Endothelial cell of umbilical vein (primary cell): ENCODE results near the gene TMPRSS5. TPM values are rescaled to one million over a fixed set of nuclear protein-coding genes. Genes with fewer than 3 reads are reported as not detected.
"Not testable (repeated sequence)": the region's sequence is repeated elsewhere in the genome, so short reads cannot be mapped to it uniquely, and the experiment has no call there.

Experiments
- BruUV-seq: library from RNA; stranded (reverse); fragments of 400-500 nt; replicated peaks from 2 replicates; lab custom pipeline; 2021; lab: Mats Ljungman, UMichigan
- CTCF ChIA-PET: fragments of 300-600, 350-600 bp; sonication (Branson Sonifier 250); formaldehyde crosslinking; loops from one replicate; lab custom pipeline; 2021; ENCODE audit warnings: antibody characterized with exemption, inconsistent platforms; lab: Charles Lee
- POLR2A ChIA-PET: fragments of 300-600, 350-600 bp; sonication (Branson Sonifier 250); formaldehyde crosslinking; loops from one replicate; lab custom pipeline; 2021; ENCODE audit warnings: antibody characterized with exemption, inconsistent platforms; lab: Charles Lee
- DNase-seq: peaks from one replicate; pipeline ENCODE4 v3.0.0-alpha.2; 2011; ENCODE audit warnings: low read depth, low spot score
- FAIRE-seq: peaks from 2 replicates; lab custom pipeline; 2011; peaks lifted over from hg19 to GRCh38; lab: Jason Lieb, UNC
- H2AFZ ChIP-seq: 2 replicates; pipeline ENCODE4 v1.6.0; 2012; ENCODE audit warnings: low read depth, low read length, control low read depth, inconsistent platforms
- H3K27ac ChIP-seq: 2 replicates; pipeline ENCODE4 v1.5.1; 2011; ENCODE audit warnings: low read depth, mild to moderate bottlenecking, control low read depth, low read length, moderate library complexity; ENCODE audit not compliant: insufficient read depth
- H3K27me3 ChIP-seq, 2 experiments: 2 replicates each; pipeline versions ENCODE4 v1.6.0 to v1.6.1; 2011; ENCODE audit warnings: low read length in 2 of 2, mixed read lengths in 1 of 2; ENCODE audit not compliant: control insufficient read depth in 2 of 2, insufficient read depth in 2 of 2
- H3K36me3 ChIP-seq, 2 experiments: 2 replicates in 1 of 2; 3 replicates in 1 of 2; pipeline ENCODE4 v1.5.1; 2011; ENCODE audit warnings: low read length in 2 of 2, mild to moderate bottlenecking in 1 of 2, moderate library complexity in 1 of 2; ENCODE audit not compliant: control insufficient read depth in 2 of 2, insufficient read depth in 2 of 2; ENCODE audit errors: extremely low read depth in 1 of 2
- H3K4me1 ChIP-seq: 3 replicates; pipeline ENCODE4 v1.5.1; 2011; ENCODE audit warnings: mild to moderate bottlenecking, low read length; ENCODE audit not compliant: control insufficient read depth, insufficient read depth; ENCODE audit errors: extremely low read depth
- H3K4me2 ChIP-seq: 2 replicates; pipeline ENCODE4 v1.6.1; 2011; ENCODE audit warnings: low read length, control low read depth, mixed read lengths; ENCODE audit not compliant: insufficient read depth
- H3K4me3 ChIP-seq, 3 experiments: fragments of 200-600 bp in 1 of 3; sonication (generic), shearing (Covaris generic) in 1 of 3; replicated peaks in 1 of 3; 2 replicates each; pipeline ENCODE4 v1.5.1; 2011 to 2016; ENCODE audit warnings: control low read depth in 3 of 3, low read length in 3 of 3, mild to moderate bottlenecking in 2 of 3, inconsistent platforms in 1 of 3, low read depth in 1 of 3, moderate library complexity in 1 of 3; ENCODE audit not compliant: insufficient read depth in 1 of 3
- H3K79me2 ChIP-seq: 2 replicates; pipeline ENCODE4 v1.6.0; 2012; ENCODE audit warnings: low read length, inconsistent platforms; ENCODE audit not compliant: control insufficient read depth, insufficient read depth
- H3K9ac ChIP-seq: replicated peaks from 2 replicates; pipeline ENCODE3; 2011; ENCODE audit warnings: low read length, control low read depth; ENCODE audit not compliant: insufficient read depth; ENCODE audit errors: extremely low read depth
- H3K9me1 ChIP-seq: replicated peaks from 3 replicates; pipeline ENCODE4 v1.6.0; 2011; ENCODE audit warnings: mild to moderate bottlenecking, low read length; ENCODE audit not compliant: control insufficient read depth, insufficient read depth; ENCODE audit errors: extremely low read depth
- H3K9me3 ChIP-seq: replicated peaks from 2 replicates; pipeline ENCODE4 v1.5.1; 2012; ENCODE audit warnings: low read length, inconsistent platforms; ENCODE audit not compliant: control insufficient read depth, insufficient read depth
- H4K20me1 ChIP-seq: replicated peaks from 2 replicates; pipeline ENCODE3; 2011; ENCODE audit warnings: mild to moderate bottlenecking, low read length; ENCODE audit not compliant: control insufficient read depth, insufficient read depth; ENCODE audit errors: extremely low read depth
- EZH2 ChIP-seq: IDR thresholded peaks from 2 replicates; pipeline ENCODE4 v1.6.1; 2012; ENCODE audit warnings: borderline replicate concordance, low read depth, mild to moderate bottlenecking, moderate library complexity, low read length, inconsistent platforms; ENCODE audit not compliant: severe bottlenecking
- FOS ChIP-seq: IDR thresholded peaks from 2 replicates; pipeline ENCODE4 v1.6.1; 2011; ENCODE audit warnings: mild to moderate bottlenecking, low read length, moderate library complexity, borderline replicate concordance; ENCODE audit not compliant: insufficient read depth
- GATA2 ChIP-seq: IDR thresholded peaks from 2 replicates; pipeline ENCODE4 v1.7.0; 2011; ENCODE audit warnings: low read depth, mild to moderate bottlenecking, moderate library complexity, mixed read lengths, low read length; ENCODE audit not compliant: insufficient read length, insufficient read depth
- JUN ChIP-seq: IDR thresholded peaks from 2 replicates; pipeline ENCODE4 v1.6.1; 2011; ENCODE audit warnings: borderline replicate concordance, low read depth; ENCODE audit not compliant: insufficient read length, insufficient read depth
- MYC ChIP-seq: IDR thresholded peaks from one replicate; pipeline ENCODE4 v1.6.1; 2011; ENCODE audit warnings: mild to moderate bottlenecking, low read depth, low read length
- POLR2A ChIP-seq: IDR thresholded peaks from 2 replicates; pipeline ENCODE4 v1.6.1; 2012; ENCODE audit warnings: low read depth, mild to moderate bottlenecking, control low read depth, low read length
- POLR2AphosphoS5 ChIP-seq: IDR thresholded peaks from 2 replicates; pipeline ENCODE4 v1.6.1; 2012; ENCODE audit warnings: low read depth, mild to moderate bottlenecking, control low read depth, low read length, moderate library complexity; ENCODE audit not compliant: insufficient read depth
- dilution Hi-C: fragments of 300-500 bp; cut with MboI; formaldehyde crosslinking; loops from one replicate; pipeline ENCODE4 v1.15.0; 2019; ENCODE audit warnings: low sequenced_read_pairs; ENCODE audit not compliant: extremely low pct_ligation_motif_present
- intact Hi-C: fragments of 100-400 bp; cut with micrococcal nuclease; formaldehyde crosslinking; loops from one replicate; pipeline ENCODE4 v1.10.0; 2022
- polyA plus RNA-seq, 4 experiments: library from polyadenylated mRNA; depleted of rRNA in 3 of 4; stranded (reverse) in 3 of 4; unstranded in 1 of 4; fragments of >200 nt; gene quantifications; 2 replicates each; pipeline versions ENCODE4 v1.2.1 to v1.2.3, GENCODE V29; 2011 to 2012; ENCODE audit warnings: missing spikeins in 1 of 4
- total RNA-seq: library from RNA; stranded (reverse); gene quantifications from 2 replicates; pipeline ENCODE4 v1.2.3, GENCODE V29; 2021
- TF ChIP-seq, protein P1 (sequence below), 2 donors: IDR thresholded peaks; 1 replicate in 1 of 2; 2 replicates in 1 of 2; pipeline ENCODE4 v1.5.1; 2011; ENCODE audit warnings: low read length in 2 of 2, mild to moderate bottlenecking in 2 of 2, moderate library complexity in 2 of 2, control low read depth in 1 of 2, inconsistent platforms in 1 of 2, low read depth in 1 of 2; ENCODE audit not compliant: insufficient read depth in 1 of 2; ENCODE audit errors: extremely low read depth in 1 of 2
- TF ChIP-seq, protein P2 (sequence below): IDR thresholded peaks from 2 replicates; pipeline ENCODE4 v1.6.1; 2011; ENCODE audit not compliant: insufficient read depth, insufficient read length

Gene TMPRSS5
- total and polyA plus RNA-seq, 2 donors (not counting 3 experiments of a cell fraction or from before 2014, with no cell fraction given) = 0.40 to 0.64 TPM

DNA sequence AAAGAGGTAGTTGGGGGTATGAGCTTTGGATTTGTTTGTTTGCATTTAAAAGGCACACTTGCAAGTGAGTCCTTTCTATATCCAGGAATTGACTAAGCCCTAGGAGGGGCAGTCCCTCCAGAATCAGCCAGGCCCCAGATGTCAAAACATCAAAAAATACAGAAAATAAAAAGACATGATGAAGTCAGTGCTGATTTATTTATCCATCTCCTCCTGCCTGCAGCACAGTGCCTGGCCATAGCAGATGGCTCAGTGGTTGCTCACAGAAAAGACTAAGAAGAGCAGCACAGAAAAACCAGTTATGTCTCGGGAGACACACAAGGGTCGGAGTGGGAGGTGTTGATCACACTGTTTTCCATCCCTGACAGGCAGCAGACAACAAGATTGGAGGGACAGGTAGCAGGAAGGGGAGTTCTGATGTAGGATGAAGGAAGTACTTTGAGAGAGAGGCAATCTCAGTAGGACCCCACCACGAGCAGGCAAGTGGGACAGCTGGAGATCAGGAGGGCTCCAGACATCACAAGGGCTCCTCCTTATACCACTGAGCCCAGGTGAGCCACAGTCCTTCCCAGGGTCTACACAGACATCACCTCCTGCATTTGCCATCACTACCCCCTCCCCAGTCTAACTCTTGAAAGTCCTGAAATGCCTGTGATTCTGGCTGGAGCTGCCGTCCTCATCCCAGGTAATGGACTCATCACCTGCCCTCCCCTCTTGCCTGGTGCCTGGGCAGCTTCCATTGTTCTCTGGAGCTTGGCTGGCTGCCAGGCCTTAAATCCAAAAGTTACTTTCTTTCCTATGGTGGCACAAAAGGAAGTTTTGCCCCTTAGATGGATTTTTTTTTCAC lies 32.3 kb downstream of the TMPRSS5 start:
- H3K4me2 ChIP-seq = no peak overlapping the region
- no peak overlapping the region for H2AFZ ChIP-seq
- no peak overlapping the region for H3K9ac ChIP-seq
- CTCF ChIA-PET = no interaction called here
- H4K20me1 ChIP-seq = no peaks in the 10 kb centered on the region
- TF ChIP-seq POLR2AphosphoS5 (no peak), MYC (no peak), JUN (no peak), FOS (no peak), GATA2 (no peak), EZH2 (no peak), POLR2A (no peak)
- TF ChIP-seq, protein P1, sequence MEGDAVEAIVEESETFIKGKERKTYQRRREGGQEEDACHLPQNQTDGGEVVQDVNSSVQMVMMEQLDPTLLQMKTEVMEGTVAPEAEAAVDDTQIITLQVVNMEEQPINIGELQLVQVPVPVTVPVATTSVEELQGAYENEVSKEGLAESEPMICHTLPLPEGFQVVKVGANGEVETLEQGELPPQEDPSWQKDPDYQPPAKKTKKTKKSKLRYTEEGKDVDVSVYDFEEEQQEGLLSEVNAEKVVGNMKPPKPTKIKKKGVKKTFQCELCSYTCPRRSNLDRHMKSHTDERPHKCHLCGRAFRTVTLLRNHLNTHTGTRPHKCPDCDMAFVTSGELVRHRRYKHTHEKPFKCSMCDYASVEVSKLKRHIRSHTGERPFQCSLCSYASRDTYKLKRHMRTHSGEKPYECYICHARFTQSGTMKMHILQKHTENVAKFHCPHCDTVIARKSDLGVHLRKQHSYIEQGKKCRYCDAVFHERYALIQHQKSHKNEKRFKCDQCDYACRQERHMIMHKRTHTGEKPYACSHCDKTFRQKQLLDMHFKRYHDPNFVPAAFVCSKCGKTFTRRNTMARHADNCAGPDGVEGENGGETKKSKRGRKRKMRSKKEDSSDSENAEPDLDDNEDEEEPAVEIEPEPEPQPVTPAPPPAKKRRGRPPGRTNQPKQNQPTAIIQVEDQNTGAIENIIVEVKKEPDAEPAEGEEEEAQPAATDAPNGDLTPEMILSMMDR (IDR thresholded peaks at IDR 0.05; ENCODE audit: extremely low read depth in 1 of 2, insufficient read depth in 1 of 2, low read depth in 1 of 2, low read length in 2 of 2) = no peak
- TF ChIP-seq, protein P2, sequence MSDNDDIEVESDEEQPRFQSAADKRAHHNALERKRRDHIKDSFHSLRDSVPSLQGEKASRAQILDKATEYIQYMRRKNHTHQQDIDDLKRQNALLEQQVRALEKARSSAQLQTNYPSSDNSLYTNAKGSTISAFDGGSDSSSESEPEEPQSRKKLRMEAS = no peak
- POLR2A ChIA-PET = no interaction called here
- no peaks in the 10 kb centered on the region for H3K79me2 ChIP-seq
- H3K27ac ChIP-seq = no peak overlapping the region
- DNase-seq (no peak), FAIRE-seq (no peak)
- no peak overlapping the region for H3K4me3 ChIP-seq
- intact Hi-C loops (no loop called here), dilution Hi-C loops (no loop called here)
- no peaks in the 10 kb centered on the region for H3K9me1 ChIP-seq
- H3K4me1 ChIP-seq = no peaks in the 10 kb centered on the region
- H3K9me3 ChIP-seq = no peaks in the 10 kb centered on the region
- no peaks in the 10 kb centered on the region for H3K36me3 ChIP-seq
- H3K27me3 ChIP-seq = no peaks in the 10 kb centered on the region
- BruUV-seq = no TSS peak

DNA sequence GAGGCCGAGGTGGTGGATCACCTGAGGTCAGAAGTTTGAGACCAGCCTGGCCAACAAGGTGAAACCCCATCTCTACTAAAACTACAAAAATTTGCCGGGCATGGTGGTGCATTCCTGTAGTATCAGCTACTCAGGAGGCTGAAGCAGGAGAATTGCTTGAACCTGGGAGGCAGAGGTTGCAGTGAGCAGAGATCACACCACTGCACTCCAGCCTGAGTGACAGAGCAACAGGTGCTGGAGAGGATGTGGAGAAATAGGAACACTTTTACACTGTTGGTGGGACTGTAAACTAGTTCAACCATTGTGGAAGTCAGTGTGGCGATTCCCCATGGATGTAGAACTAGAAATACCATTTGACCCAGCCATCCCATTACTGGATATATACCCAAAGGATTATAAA lies 34.2 kb downstream of the TMPRSS5 start:
- FAIRE-seq, H3K9ac ChIP-seq, BruUV-seq, H3K9me3 ChIP-seq, H3K4me1 ChIP-seq, H3K4me3 ChIP-seq, dilution Hi-C loops, H3K9me1 ChIP-seq, POLR2A ChIA-PET, H3K27ac ChIP-seq, H3K27me3 ChIP-seq, CTCF ChIA-PET, DNase-seq, intact Hi-C loops, H4K20me1 ChIP-seq, H3K4me2 ChIP-seq, H3K36me3 ChIP-seq, H2AFZ ChIP-seq, H3K79me2 ChIP-seq: not testable (repeated sequence)
